Endothelial cell of umbilical vein (primary cell): Measurements from ENCODE around the gene SDC3.

Experiments used
- MYC ChIP-seq: IDR thresholded peaks from one replicate; pipeline ENCODE4 v1.6.1; 2011; ENCODE audit warnings: mild to moderate bottlenecking, low read depth, low read length
- POLR2A ChIP-seq: IDR thresholded peaks from 2 replicates; pipeline ENCODE4 v1.6.1; 2012; ENCODE audit warnings: low read depth, mild to moderate bottlenecking, control low read depth, low read length
- POLR2AphosphoS5 ChIP-seq: IDR thresholded peaks from 2 replicates; pipeline ENCODE4 v1.6.1; 2012; ENCODE audit warnings: low read depth, mild to moderate bottlenecking, control low read depth, low read length, moderate library complexity; ENCODE audit not compliant: insufficient read depth
- TF ChIP-seq, protein P1 (sequence below), 2 donors: IDR thresholded peaks; 1 replicate in 1 of 2; 2 replicates in 1 of 2; pipeline ENCODE4 v1.5.1; 2011; ENCODE audit warnings: low read length in 2 of 2, mild to moderate bottlenecking in 2 of 2, moderate library complexity in 2 of 2, control low read depth in 1 of 2, inconsistent platforms in 1 of 2, low read depth in 1 of 2; ENCODE audit not compliant: insufficient read depth in 1 of 2; ENCODE audit errors: extremely low read depth in 1 of 2

DNA sequence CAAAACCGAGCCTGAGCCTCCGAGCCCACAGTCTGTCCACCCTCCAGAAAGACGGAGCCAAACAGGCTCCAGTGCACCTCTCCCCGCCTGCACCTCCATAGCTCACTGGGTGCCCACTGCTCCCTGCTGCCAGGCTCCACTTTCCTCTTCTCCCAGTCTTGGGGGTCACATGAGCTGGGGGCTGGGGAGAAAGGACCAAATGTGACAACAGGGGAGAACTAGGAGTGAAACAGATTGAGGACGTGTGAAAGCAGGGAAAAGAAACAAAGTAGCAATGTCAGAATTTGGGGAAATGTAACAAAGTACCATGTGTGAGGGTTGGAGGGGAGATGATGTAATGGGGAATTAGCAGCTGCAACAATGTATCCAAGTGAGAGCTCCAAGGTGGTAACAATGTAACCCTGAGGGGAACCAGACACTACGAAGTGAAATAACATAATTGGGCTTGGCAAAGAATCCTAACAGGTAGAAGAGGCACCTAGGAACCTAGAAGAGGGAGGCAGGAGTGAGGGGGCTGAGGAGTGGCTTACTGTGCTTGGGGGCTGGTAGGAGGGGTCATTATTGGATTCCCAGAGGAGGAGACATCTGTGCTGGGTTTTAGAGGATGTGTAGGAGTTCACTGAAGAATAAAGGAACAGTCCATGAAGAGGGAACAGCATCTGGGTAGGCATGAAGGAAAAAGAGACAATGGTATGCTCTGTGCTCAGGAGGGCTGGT is 12.5 kb downstream of the SDC3 start:
- TF ChIP-seq, protein P1, sequence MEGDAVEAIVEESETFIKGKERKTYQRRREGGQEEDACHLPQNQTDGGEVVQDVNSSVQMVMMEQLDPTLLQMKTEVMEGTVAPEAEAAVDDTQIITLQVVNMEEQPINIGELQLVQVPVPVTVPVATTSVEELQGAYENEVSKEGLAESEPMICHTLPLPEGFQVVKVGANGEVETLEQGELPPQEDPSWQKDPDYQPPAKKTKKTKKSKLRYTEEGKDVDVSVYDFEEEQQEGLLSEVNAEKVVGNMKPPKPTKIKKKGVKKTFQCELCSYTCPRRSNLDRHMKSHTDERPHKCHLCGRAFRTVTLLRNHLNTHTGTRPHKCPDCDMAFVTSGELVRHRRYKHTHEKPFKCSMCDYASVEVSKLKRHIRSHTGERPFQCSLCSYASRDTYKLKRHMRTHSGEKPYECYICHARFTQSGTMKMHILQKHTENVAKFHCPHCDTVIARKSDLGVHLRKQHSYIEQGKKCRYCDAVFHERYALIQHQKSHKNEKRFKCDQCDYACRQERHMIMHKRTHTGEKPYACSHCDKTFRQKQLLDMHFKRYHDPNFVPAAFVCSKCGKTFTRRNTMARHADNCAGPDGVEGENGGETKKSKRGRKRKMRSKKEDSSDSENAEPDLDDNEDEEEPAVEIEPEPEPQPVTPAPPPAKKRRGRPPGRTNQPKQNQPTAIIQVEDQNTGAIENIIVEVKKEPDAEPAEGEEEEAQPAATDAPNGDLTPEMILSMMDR (IDR thresholded peaks at IDR 0.05; ENCODE audit: extremely low read depth in 1 of 2, insufficient read depth in 1 of 2, low read depth in 1 of 2, low read length in 2 of 2), result no peak
- TF ChIP-seq POLR2A, result no peak
- TF ChIP-seq MYC, result no peak
- TF ChIP-seq POLR2AphosphoS5, result no peak
